ENCODE measurements around the gene MARCKS.

DNA sequence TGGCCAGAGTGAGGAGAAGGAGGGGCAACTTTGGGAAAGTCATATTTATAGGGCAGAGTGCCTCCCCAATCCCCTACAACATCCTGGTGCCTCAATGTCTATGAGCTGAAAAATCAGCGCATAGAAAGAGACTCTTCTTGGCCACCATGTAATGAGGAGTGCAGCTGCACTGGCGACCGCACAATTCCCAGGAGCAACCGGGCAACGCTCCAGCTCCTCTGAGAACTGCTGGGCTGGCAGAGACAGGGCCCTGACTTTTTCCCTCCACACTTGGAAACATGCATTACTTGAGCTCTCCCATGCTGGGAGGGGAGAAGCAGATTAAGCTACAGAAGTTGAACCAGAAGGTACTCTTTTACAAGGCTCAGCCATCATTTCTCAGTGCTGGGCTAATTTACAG, 31.4 kb upstream of the MARCKS start:
- TF ChIP-seq, protein P1, sequence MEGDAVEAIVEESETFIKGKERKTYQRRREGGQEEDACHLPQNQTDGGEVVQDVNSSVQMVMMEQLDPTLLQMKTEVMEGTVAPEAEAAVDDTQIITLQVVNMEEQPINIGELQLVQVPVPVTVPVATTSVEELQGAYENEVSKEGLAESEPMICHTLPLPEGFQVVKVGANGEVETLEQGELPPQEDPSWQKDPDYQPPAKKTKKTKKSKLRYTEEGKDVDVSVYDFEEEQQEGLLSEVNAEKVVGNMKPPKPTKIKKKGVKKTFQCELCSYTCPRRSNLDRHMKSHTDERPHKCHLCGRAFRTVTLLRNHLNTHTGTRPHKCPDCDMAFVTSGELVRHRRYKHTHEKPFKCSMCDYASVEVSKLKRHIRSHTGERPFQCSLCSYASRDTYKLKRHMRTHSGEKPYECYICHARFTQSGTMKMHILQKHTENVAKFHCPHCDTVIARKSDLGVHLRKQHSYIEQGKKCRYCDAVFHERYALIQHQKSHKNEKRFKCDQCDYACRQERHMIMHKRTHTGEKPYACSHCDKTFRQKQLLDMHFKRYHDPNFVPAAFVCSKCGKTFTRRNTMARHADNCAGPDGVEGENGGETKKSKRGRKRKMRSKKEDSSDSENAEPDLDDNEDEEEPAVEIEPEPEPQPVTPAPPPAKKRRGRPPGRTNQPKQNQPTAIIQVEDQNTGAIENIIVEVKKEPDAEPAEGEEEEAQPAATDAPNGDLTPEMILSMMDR (IDR thresholded peaks at IDR 0.05) = no peak
- TF ChIP-seq POLR2A (IDR thresholded peaks at IDR 0.05) = no peak

Measured in Peyer's patch (tissue), 4 donors.